Measurements from ENCODE around the gene DNAH11. TPM values are rescaled to one million over a fixed set of nuclear protein-coding genes. Genes with fewer than 3 reads are reported as not detected.

The DNAH11 gene
- total and polyA plus RNA-seq, 2 of the 4 experiments (the other 2 are of a cell fraction) = not detected

DNA sequence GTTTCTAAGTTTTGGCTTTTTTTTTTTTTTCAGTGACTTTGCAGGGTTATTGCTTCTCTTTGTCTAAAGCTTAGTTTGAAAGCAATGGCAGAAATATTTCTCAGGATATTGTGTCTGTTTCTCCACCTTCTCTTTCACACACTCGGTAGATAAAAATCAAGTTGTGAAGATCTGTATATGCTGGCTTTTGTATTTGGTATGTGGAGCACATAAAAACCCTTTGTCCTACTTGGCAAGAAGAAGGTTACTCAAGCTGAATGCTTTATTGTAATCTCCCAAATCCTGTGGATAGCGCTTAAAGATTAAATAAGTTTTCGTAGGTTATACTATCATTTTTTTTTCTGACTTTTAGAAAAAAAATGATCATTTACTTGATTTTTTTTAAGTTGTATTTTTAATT, 230.5 kb downstream of the DNAH11 start:
- no peak overlapping the region for H3K56ac ChIP-seq (ENCODE audit: extremely low read depth, insufficient read depth, low read length)
- POLR2A ChIA-PET (ENCODE audit: unreplicated experiment) = no interaction called here
- ATAC-seq (ENCODE audit: low read depth) (no peak), DNase-seq (no peak)
- H2AFZ ChIP-seq (replicated peaks; ENCODE audit: low read length, poor library complexity) = no peak overlapping the region
- in situ Hi-C loops (cut with MboI; ENCODE audit: low sequenced_read_pairs) (no loop called here), dilution Hi-C loops (cut with HindIII; ENCODE audit: low sequenced_read_pairs, unreplicated experiment) (no loop called here), intact Hi-C loops (cut with micrococcal nuclease) (no loop called here)
- no peak overlapping the region for H4K91ac ChIP-seq (ENCODE audit: insufficient read depth, low read depth, low read length)
- no peak overlapping the region for H2BK5ac ChIP-seq (ENCODE audit: low read depth, low read length, poor library complexity, severe bottlenecking)
- CTCF ChIA-PET = no interaction called here
- no peaks in the 10 kb centered on the region for H3K36me3 ChIP-seq (ENCODE audit: control insufficient read depth, insufficient read depth, low read length)
- BruUV-seq (replicated peaks) = no TSS peak
- H4K8ac ChIP-seq (ENCODE audit: low read depth in 2 of 2, low read length in 2 of 2) = no peak overlapping the region
- no peak overlapping the region for H3K4me2 ChIP-seq (ENCODE audit: low read depth, low read length)
- no peaks in the 10 kb centered on the region for H3K4me1 ChIP-seq (ENCODE audit: control insufficient read depth, insufficient read depth, low read length)
- no peak overlapping the region for H2BK120ac ChIP-seq (ENCODE audit: low read depth, low read length)
- no peak overlapping the region for H3K27ac ChIP-seq (ENCODE audit: insufficient read depth, low read length)
- no peak overlapping the region for H2BK20ac ChIP-seq (ENCODE audit: low read depth, low read length)
- H3K4me3 ChIP-seq (ENCODE audit: insufficient read depth, low read depth, low read length) = no peak overlapping the region
- H3K18ac ChIP-seq (ENCODE audit: low read depth, low read length) = no peak overlapping the region
- H3K9me3 ChIP-seq (ENCODE audit: control insufficient read depth, insufficient read depth, low read length) = no peaks in the 10 kb centered on the region
- H3K23ac ChIP-seq (ENCODE audit: low read depth, low read length) = no peak overlapping the region
- H4K20me1 ChIP-seq (ENCODE audit: insufficient read depth, low read length) = no peaks in the 10 kb centered on the region
- no peak overlapping the region for H2AK9ac ChIP-seq (replicated peaks; ENCODE audit: low read depth, low read length, poor library complexity)
- no peak overlapping the region for H4K5ac ChIP-seq (ENCODE audit: low read depth, low read length)
- no peaks in the 10 kb centered on the region for H3K79me1 ChIP-seq (ENCODE audit: low read depth in 1 of 2, low read length in 2 of 2)
- no peak overlapping the region for H2AK5ac ChIP-seq (ENCODE audit: low read depth, low read length)
- no peak overlapping the region for H3K14ac ChIP-seq (replicated peaks; ENCODE audit: low read depth, low read length)
- no peak overlapping the region for H3K4ac ChIP-seq (ENCODE audit: low read depth, low read length)
- no peaks in the 10 kb centered on the region for H3K27me3 ChIP-seq (ENCODE audit: control insufficient read depth, insufficient read depth, low read length)
- H3K9ac ChIP-seq (ENCODE audit: low read depth, low read length) = no peak overlapping the region
- H3K9me1 ChIP-seq (ENCODE audit: insufficient read depth, low read length) = no peaks in the 10 kb centered on the region
- no peak for TF ChIP-seq CHD1 (IDR thresholded peaks at IDR 0.05; ENCODE audit: low read depth, low read length)
- no peak for TF ChIP-seq MXI1 (IDR thresholded peaks at IDR 0.05; ENCODE audit: borderline replicate concordance, low read depth, low read length)
- TF ChIP-seq MAZ (IDR thresholded peaks at IDR 0.05; ENCODE audit: borderline replicate concordance, low read depth, low read length) = no peak
- TF ChIP-seq RCOR1 (IDR thresholded peaks at IDR 0.05; ENCODE audit: insufficient replicate concordance, low read length) = no peak
- TF ChIP-seq, protein P1, sequence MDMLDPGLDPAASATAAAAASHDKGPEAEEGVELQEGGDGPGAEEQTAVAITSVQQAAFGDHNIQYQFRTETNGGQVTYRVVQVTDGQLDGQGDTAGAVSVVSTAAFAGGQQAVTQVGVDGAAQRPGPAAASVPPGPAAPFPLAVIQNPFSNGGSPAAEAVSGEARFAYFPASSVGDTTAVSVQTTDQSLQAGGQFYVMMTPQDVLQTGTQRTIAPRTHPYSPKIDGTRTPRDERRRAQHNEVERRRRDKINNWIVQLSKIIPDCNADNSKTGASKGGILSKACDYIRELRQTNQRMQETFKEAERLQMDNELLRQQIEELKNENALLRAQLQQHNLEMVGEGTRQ (IDR thresholded peaks at IDR 0.05; ENCODE audit: low read depth, low read length) = no peak
- no peak for TF ChIP-seq BHLHE40 (IDR thresholded peaks at IDR 0.05; ENCODE audit: low read depth, low read length)
- no peak for TF ChIP-seq NFE2L2 (IDR thresholded peaks at IDR 0.05; ENCODE audit: low read depth, low read length)
- no peak for TF ChIP-seq RAD21 (IDR thresholded peaks at IDR 0.05; ENCODE audit: low read length)
- TF ChIP-seq POLR2A (IDR thresholded peaks at IDR 0.05; ENCODE audit: low read depth, low read length) = no peak
- no peak for TF ChIP-seq CTCF (conservative IDR thresholded peaks at IDR 0.05; ENCODE audit: low read depth, low read length)
- no peak for TF ChIP-seq MAFK (IDR thresholded peaks at IDR 0.05; ENCODE audit: low read depth, low read length)
- no peak for TF ChIP-seq CEBPB (IDR thresholded peaks at IDR 0.05; ENCODE audit: low read depth, low read length)
- TF ChIP-seq FOS (IDR thresholded peaks at IDR 0.05; ENCODE audit: low read depth, low read length) = no peak
- no peak for TF ChIP-seq RFX5 (IDR thresholded peaks at IDR 0.05; ENCODE audit: low read depth, low read length)
- H2BK15ac ChIP-seq (ENCODE audit: low read depth, low read length) = no peak overlapping the region
- WGBS, 2 experiments (ENCODE audit: extremely low coverage in 2 of 2, insufficient read length in 1 of 2) = no CpG with 5 or more reads among the region's 3 CpGs

Data from IMR-90 (cell line).